HG03108 (cell line): ENCODE data around the gene F7.
"Not testable (repeated sequence)": the region's sequence is repeated elsewhere in the genome, so short reads cannot be mapped to it uniquely, and the experiment has no call there.

Experiments used
- ATAC-seq: cut with Tn5 transposase; IDR thresholded peaks from one replicate; pipeline ENCODE4 v1.9.1; 2021; ENCODE audit warnings: moderate library complexity; ENCODE audit not compliant: unreplicated experiment

F7 gene

GRCh38 chr13:113070855-113071254 lies 34.7 kb upstream of the F7 start:
- no peak for ATAC-seq

GRCh38 chr13:113072376-113072775 lies 33.2 kb upstream of the F7 start:
- ATAC-seq, result no peak

- ATAC-seq, result no peak
These were observed 31.6 kb upstream of the F7 start for GRCh38 chr13:113073942-113074341.

DNA sequence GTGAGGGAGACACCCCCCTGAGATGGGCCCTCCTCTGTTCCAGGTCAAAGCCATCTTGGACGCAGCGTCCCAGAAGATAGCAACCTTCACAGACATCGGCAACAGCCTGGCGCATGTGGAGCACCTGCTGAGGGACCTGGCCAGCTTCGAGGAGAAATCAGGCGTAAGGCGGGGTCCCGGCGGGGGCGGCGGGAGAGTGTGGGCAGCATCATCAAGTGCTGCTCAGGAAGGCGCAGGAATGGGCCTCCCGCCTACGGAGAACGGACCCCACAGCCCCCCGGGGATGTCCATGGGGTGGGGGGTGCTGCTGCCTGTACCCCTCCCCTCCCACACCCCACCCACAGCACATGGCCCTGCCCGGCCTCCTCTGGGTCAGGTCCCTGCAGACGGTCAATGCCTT lies 31.2 kb upstream of the F7 start:
- no peak for ATAC-seq

DNA sequence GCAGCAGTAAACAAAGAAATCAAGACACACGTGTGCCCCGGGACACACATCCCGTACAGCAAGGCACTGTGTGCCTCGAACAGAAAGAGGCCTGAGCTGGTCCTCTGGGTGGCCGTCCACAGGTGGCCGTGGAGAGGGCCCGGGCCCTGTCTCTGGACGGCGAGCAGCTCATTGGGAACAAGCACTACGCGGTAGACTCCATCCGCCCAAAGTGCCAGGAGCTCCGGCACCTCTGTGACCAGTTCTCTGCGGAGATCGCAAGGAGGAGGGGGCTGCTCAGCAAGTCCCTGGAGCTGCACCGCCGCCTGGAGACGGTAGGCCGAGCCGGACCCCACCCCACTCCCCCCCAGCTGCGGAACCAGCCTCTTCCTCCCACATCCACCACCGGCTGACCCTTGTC lies 30.7 kb upstream of the F7 start:
- ATAC-seq, result no peak

DNA sequence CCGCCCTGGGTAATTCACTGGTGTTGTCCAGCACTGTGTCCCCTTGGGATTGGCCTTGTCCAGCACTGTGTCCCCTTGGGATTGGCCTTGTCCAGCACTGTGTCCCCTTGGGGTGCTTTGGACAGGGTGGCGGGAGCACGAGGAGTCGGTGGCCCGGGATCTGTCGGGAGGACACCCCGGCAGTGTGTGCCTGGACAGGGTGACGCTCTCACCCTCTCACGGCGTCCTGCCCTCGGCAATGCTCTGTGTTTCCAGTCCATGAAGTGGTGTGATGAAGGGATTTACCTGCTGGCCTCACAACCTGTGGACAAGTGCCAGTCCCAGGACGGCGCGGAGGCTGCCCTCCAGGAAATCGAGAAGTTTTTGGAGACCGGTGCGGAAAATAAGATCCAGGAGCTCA lies 29.9 kb upstream of the F7 start:
- ATAC-seq, result no peak

DNA sequence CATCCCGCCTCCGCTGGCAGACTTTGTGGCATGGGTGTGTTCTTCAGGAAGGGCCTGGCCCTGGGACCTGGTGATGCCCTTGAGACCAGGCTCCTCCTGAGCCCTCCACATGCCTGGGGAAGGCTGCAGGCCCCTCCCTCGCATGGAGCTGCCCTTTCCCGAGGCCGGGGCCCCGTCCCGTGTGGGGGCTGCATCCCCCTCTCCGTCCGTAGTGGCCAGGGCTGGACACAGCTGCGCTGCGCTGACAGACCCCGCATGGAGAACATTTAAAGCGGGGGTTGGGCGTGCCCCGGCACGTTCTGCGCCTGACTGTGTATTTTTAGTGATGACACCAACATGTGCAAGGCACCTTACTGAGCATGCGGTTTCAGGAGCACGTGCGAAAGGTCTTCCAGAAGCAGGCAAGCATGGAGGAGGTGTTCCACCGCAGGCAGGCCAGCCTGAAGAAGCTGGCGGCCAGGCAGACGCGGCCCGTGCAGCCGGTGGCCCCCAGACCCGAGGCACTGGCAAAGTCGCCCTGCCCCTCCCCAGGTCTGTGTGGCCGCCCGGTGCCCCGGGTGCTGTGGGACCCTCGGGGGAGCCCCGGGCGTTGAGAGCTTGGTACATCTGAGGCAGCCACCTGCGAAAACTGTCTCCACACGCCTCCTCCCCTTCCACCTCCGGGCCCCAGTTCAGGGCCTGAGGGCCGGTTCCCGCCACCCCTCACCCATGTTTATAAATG lies 28.8 kb upstream of the F7 start:
- no peak for ATAC-seq

GRCh38 chr13:113077566-113077952 lies 28.0 kb upstream of the F7 start:
- no peak for ATAC-seq

DNA sequence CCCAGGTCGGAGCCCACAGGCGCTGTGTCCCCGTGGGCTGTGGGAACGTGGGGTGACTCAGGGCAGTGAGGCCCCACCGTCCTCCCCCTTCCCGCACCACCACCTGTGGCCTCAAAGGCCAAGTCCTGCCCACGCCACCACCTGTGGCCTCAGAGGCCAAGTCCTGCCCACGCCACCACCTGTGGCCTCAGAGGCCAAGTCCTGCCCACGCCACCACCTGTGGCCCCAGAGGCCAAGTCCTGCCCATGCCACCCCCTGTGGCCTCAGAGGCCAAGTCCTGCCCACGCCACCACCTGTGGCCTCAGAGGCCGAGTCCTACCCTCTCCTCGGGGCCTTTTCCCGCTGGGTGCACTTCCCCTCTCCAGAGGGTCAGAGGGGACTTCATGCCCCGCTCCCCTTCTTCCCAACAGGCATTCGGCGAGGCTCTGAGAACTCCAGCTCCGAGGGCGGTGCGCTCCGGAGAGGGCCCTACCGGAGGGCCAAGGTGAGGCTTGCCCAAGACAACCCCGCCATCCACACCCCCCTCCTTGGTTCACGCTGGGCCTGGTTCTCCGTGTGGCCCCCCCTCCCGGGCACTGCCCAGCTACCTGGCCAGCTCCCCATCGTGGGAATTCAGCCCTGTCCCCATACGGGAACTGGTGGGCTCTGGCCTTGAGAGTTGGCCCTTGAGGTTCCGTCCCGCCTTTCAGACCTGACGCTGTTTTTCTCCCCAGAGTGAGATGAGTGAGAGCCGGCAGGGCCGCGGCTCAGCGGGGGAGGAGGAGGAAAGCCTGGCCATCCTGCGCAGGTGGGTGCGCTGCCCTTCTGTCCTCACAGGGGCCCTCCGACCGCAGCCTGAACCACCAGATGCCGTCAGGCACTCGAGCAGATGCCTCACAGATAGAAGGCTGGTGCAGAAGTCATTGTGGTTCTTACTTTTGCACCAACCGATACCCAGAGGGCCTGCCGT lies 27.4 kb upstream of the F7 start:
- ATAC-seq, result no peak

DNA sequence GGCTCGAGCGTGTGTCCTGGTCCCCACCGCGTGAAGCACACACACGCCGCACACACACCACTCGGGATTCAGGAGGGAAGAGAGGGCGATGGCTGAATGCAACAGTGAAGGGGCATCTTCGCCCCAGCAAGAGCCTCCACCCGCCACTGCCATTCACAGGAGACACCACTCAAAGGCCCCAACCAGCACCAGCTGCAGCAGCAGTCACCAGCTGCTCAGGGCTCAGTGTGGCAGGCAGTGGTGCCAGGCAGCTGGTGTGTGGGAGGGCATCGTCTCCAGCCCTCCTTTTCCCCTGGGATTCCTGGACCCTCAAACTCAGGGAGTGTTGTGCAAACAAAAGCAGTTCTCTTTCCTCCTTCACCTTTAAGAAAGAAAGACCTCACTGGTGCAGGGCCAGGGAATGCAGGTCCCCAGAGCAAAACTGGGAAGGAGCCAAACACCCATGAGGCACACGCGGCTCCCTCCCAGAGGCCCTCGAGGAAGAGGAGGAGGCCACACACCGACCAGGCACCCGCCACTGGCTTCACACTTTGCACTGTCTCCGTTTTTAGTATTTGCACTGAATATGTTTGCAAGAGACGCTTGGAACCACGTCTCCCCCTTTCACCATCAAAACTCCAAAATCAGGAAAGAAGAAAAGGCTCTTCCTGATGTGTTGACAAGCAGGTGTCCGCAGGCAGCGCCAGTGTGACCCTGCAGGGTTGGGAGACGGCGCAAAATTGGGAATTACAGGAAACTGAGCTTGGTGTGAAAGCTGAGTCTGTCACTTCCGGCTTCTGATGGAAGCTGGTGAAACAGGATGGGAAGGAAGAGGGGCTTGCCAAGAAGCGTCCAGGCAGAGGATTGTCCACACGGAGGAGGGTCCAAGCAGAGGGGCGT lies 26.4 kb upstream of the F7 start:
- no peak for ATAC-seq

GRCh38 chr13:113079781-113080080 lies 25.9 kb upstream of the F7 start:
- ATAC-seq, result not testable (repeated sequence)

DNA sequence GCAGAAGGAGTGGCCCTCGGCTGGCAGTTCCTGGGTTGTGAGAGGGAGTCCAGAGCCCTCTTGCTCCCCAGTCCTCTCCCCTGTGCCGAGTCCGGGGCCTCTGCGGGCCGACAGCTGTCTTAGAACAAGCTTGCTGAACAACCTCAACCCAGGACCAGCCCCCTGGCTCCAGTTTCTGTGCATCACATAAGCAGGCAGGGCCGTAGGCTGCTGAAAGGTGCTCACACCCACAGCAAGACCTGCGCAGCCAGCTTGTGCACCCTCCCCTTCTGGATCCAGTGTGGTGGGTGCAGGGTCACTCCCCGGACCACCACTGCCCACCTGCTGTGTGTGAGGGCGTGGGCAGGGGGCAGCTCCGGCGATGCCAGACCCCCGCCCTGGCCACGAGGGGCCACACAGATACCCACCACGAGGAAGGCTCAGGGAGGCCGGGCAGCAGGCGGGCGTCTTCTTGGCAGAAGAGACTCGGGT lies 25.2 kb upstream of the F7 start:
- ATAC-seq, result no peak

DNA sequence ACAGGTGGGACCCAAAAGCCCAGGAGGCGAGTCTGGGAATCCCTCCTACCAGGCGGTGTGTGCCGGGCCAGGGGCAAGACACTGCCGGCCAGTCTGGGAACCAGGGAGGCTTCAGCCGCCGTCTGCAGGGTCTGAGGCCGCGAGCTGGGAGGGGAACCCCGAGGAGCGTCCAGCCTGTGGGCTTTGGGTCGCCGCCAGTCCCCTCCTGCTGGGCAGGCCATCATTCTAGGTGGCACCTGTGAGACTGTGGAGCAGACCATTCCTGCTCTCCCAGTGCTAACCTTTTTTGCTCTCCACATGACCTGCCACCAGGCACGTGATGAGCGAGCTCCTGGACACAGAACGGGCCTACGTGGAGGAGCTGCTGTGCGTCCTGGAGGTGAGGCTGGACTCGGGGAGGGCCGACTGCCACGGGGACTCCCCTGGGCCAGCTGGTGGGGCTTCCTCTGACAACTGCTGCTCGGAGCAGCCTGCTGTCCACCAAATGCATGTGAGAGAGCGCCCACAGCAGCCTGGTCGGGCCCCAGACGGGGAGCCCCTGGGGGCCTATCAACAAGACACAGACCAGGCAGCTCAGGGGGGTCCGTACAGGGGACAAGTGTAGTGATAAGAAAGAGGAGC lies 24.6 kb upstream of the F7 start:
- no peak for ATAC-seq

DNA sequence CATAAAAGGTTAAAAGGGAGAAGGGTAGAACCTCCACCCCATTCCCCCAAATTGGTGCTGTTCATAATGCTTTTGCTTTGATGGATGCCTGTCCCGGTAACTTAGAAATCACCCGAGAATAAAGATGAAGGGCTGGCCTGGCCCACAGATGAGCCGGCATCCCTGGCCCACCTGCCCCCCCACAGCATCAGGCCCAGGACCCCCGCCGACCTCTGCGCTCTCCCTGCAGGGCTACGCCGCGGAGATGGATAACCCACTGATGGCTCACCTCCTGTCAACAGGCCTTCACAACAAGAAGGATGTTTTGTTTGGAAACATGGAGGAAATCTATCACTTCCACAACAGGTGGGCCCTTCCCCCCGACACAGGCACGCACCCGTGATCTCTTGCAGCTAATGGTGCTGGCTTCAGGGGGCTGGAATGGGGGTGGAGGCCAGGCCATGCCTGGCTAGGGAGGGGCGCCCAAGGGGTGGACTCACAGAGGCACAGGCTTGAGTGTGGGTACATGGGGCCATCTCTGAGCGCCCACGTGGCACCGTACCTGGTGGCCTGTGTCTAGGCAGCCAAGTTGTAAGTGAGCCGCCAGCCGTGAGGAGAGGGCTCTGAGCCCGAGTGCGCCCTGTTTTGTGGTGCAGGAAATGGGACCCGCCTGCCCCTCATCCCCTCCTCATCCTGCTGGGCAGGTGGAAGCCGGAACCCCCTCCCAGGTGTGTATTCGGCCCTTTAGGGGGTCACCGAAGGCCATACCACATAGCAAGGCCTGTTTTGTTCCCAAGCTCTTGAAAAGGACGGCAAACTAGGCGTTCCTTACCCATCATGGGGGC lies 23.2 kb upstream of the F7 start:
- no peak for ATAC-seq

GRCh38 chr13:113083022-113083373 lies 22.6 kb upstream of the F7 start:
- ATAC-seq, result no peak

DNA sequence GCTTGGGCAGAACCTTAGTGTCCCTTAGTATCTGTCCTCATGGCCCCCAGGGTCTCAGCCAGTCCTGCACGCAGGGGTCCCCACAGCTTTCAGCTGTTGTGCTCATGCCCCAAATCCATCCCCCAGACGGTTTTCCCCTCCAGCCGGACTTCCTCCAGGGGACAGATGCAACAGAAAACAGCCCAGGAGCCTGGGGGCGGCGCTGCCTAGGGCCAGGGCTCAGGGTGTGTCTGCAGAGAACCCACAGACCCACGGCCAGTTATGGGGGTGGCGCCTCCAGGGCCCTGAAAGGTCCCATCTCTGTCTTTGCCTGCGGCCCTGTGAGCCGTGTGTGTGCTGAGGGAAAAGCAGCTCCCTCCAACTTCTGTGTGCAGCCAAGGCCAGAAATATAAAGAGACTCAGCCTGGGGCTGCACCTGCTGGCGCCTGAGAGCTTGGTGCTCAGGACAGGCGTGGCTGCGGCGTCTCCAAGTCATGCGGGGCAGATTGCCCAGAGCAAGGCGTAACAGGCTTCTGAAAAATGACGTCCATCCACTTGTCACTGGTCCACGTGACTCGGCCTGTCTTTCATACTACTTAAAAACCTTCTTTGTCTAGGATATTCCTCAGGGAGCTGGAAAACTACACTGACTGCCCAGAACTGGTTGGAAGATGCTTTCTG lies 22.1 kb upstream of the F7 start:
- no peak for ATAC-seq

DNA sequence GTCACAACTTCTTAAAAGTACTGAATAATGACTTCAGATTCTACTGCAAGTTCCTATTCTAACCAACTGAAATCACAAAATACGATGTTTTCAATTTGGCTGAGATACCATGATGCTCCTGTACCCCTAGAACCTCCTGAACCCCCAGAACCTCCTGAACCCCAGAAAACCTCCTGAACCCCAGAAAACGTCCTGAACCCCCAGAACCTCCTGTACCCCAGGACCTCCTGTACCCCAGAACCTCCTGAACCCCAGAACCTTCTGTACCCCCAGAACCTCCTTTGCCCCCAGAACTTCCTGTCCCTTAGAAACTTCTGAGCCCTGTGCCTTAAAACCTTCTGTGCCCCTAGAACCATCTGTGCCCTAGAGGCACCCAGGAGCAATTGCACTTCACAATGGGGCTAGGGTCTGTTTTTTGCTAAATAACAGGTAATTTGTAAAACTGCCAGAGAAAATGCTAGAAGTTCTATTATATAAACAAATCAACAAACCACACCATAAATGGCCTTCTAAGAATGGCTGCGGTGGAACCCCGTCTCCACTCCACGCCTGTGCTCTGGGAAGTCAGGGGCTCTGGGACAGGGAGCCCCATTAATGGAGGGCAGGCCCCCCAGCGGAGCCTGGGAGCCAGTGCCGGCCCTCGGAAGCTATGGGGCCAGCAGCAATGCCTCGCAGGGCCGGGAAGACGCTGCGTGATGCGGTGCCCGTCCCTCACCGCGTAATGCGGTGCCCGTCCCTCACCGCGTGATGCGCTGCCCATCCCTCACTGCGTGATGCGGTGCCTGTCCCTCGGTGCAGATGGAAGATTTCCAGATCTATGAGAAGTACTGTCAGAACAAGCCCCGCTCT lies 21.3 kb upstream of the F7 start:
- no peak for ATAC-seq

DNA sequence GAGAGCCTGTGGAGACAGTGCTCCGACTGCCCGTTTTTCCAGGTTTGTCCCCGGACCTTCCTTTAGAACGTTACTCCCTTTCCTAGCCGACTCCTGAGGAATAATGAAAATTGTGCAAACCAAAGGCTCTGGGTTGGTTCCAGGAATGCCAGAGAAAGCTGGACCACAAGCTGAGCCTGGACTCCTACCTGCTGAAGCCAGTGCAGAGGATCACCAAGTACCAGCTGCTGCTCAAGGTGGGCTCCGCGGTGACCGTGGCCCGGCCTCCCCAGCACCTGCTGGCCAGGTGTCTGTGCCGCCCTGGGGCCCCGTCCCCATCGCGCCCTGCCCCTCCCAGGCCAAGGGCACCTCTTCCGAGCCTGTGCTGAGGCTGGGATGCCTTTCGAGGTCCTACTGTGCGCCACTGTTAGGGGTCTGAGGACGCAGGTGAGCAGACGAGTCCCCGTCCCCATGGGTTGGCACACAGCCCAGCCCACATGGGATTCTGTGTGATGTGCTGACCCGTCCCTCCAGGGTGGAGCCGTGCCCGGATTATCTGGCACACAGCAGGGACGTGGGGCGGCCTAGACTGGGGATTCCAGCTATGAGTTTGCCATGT lies 20.5 kb upstream of the F7 start:
- no peak for ATAC-seq
